T-cell (primary cell): ENCODE measurements around the gene CORIN. TPM values are rescaled to one million over a fixed set of nuclear protein-coding genes. Genes with fewer than 3 reads are reported as not detected.

Experiments used
- ATAC-seq, 4 experiments: fragments of 200-7000 bp in 3 of 4; fragments of 150-1000 bp in 1 of 4; cut with Tn5 transposase; replicated peaks in 1 of 4; 1 replicate in 3 of 4; 2 replicates in 1 of 4; pipeline ENCODE4 v1.10.0; 2021; ENCODE audit warnings: moderate library complexity in 3 of 4, mild to moderate bottlenecking in 2 of 4, moderate number of reproducible peaks in 1 of 4
- CTCF ChIA-PET, 2 donors: fragments of 300-600 bp; sonication (Branson Sonifier 250); formaldehyde crosslinking; loops; one replicate each; lab custom pipeline; 2022; ENCODE audit warnings: antibody characterized with exemption in 2 of 2; lab: Charles Lee
- POLR2A ChIA-PET, 2 donors: fragments of 300-600 bp; sonication (Branson Sonifier 250); formaldehyde crosslinking; loops; one replicate each; lab custom pipeline; 2022; ENCODE audit warnings: antibody characterized with exemption in 2 of 2; lab: Charles Lee
- DNase-seq, 35 experiments: peaks; one replicate each; pipeline versions ENCODE4 v3.0.0 to v3.0.0-alpha.2; 2013 to 2023
- H3K27ac ChIP-seq: one replicate; pipeline ENCODE4 v1.5.1; 2013; ENCODE audit warnings: low read length
- H3K27me3 ChIP-seq, 2 experiments: replicated peaks in 1 of 2; 1 replicate in 1 of 2; 2 replicates in 1 of 2; pipeline versions ENCODE4 v1.6.1 to v1.7.0; 2013; ENCODE audit warnings: low read length in 1 of 2, mixed read lengths in 1 of 2; ENCODE audit not compliant: control insufficient read depth in 2 of 2, insufficient read depth in 2 of 2; ENCODE audit errors: extremely low read depth in 1 of 2
- H3K36me3 ChIP-seq, 2 donors: 1 replicate in 1 of 2; 2 replicates in 1 of 2; pipeline versions ENCODE4 v1.6.1 to v1.7.0; 2013; ENCODE audit warnings: low read length in 1 of 2; ENCODE audit not compliant: control insufficient read depth in 2 of 2, insufficient read depth in 1 of 2; ENCODE audit errors: extremely low read depth in 1 of 2
- H3K4me1 ChIP-seq, 2 experiments: 1 replicate in 1 of 2; 2 replicates in 1 of 2; pipeline versions ENCODE4 v1.6.1 to v1.7.0; 2013; ENCODE audit warnings: low read length in 2 of 2, mixed read lengths in 1 of 2; ENCODE audit not compliant: insufficient read depth in 2 of 2, control insufficient read depth in 1 of 2; ENCODE audit errors: extremely low read depth in 1 of 2
- H3K4me3 ChIP-seq, 2 donors: 1 replicate in 1 of 2; 2 replicates in 1 of 2; pipeline versions ENCODE4 v1.5.1 to v1.7.0; 2013; ENCODE audit warnings: mild to moderate bottlenecking in 2 of 2, low read length in 1 of 2, moderate library complexity in 1 of 2; ENCODE audit not compliant: control insufficient read depth in 1 of 2; ENCODE audit errors: extremely low read depth in 1 of 2
- H3K9me3 ChIP-seq: 2 replicates; pipeline ENCODE4 v1.7.0; 2013
- H3K27ac Mint-ChIP-seq, 2 donors: one replicate each; pipeline ENCODE4 v1.8.0; 2020 to 2021; ENCODE audit warnings: mild to moderate bottlenecking in 2 of 2, mixed read lengths in 2 of 2
- H3K27me3 Mint-ChIP-seq, 2 donors: one replicate each; pipeline ENCODE4 v1.8.0; 2021 to 2022; ENCODE audit warnings: mixed read lengths in 2 of 2
- H3K36me3 Mint-ChIP-seq: one replicate; pipeline ENCODE4 v1.8.0; 2021; ENCODE audit warnings: mixed read lengths
- H3K4me1 Mint-ChIP-seq, 3 donors: one replicate each; pipeline ENCODE4 v1.8.0; 2020 to 2022; ENCODE audit warnings: mixed read lengths in 3 of 3, mild to moderate bottlenecking in 1 of 3
- H3K4me3 Mint-ChIP-seq, 3 donors: one replicate each; pipeline ENCODE4 v1.8.0; 2020 to 2022; ENCODE audit warnings: mild to moderate bottlenecking in 3 of 3, mixed read lengths in 3 of 3, moderate library complexity in 3 of 3
- H3K9me3 Mint-ChIP-seq, 3 donors: one replicate each; pipeline ENCODE4 v1.8.0; 2020 to 2022; ENCODE audit warnings: mixed read lengths in 3 of 3
- WGBS: methylation state at CpG from one replicate; pipeline ENCODE4 v1.1.5; 2013; ENCODE audit warnings: missing lambda C conversion rate; ENCODE audit not compliant: insufficient coverage; 5-methylcytosine and 5-hydroxymethylcytosine counted together
- total RNA-seq, 35 experiments: library from RNA in 6 of 35; stranded (reverse) in 6 of 35; fragments of 120-200 nt in 1 of 35; gene quantifications; one replicate each; pipeline versions ENCODE4 v1.2.1 to v1.2.4 and lab custom pipeline; 2013 to 2026

The CORIN gene
- total RNA-seq, 5 donors from 2014 or later (not counting 1 experiment from before 2014, with no cell fraction given): 0.44 to 0.86 (median 0.55) TPM; not detected in 1

DNA sequence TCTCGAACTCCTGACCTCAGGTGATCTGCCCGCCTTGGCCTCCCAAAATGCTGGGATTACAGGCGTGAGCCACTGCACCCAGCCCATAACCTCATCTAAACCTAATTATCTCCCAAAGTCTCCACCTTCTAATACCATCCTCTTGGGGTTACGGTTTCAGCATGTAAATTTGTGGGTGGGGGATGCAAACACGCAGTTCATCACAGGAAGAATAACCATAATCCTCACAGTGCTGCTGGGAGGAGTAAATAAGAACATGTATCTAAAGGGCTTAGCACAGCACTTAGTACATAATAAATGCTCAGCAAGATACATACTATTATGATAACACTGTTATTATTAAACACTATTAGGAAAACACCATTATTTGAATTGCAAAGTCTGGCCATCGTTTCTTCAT, 116.4 kb downstream of the CORIN start:
- DNase-seq (no peak), ATAC-seq (no peak)
- Mint-ChIP-seq H3K9me3 (no peaks in the 10 kb centered on the region), H3K27ac (no peak overlapping the region), H3K36me3 (no peaks in the 10 kb centered on the region), H3K4me1 (no peaks in the 10 kb centered on the region), H3K4me3 (no peak overlapping the region), H3K27me3 (peaks cover 32 to 35% of the 10 kb centered on the region in 2 donors)
- Histone ChIP-seq H3K27ac (no peak overlapping the region), H3K4me3 (no peak overlapping the region), H3K4me1 (no peaks in the 10 kb centered on the region), H3K27me3 (peaks cover 0 to 2% of the 10 kb centered on the region in 2 experiments), H3K9me3 (no peaks in the 10 kb centered on the region), H3K36me3 (no peaks in the 10 kb centered on the region)
- ChIA-PET CTCF (no interaction called here), POLR2A (no interaction called here)
- 71% methylated on average over 1 of the region's 6 CpGs for WGBS

DNA sequence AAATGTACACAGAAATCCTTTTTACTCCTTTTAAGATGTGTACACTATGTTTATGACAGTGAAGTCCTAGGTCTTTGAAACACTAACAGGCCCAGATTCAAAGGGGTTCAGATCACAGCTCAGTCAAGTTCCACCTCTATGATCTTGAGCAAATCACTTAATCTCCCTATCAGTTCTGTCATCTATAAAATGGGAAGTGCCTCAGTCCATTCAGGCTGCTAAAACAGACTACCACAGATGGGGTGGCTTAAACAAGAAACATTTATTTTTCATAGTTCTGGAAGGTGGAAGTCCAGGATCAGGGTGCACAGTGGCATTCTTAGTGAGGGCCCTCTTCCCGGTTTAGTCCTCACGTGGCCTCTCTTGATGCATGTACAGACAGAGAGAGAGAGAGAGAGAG, 117.1 kb downstream of the CORIN start:
- CTCF ChIA-PET: no interaction called here
- peaks cover 0 to 2% of the 10 kb centered on the region in 2 experiments for H3K27me3 ChIP-seq
- no peak for DNase-seq
- H3K36me3 Mint-ChIP-seq: no peaks in the 10 kb centered on the region
- no peak for ATAC-seq
- H3K27me3 Mint-ChIP-seq: peaks cover 31 to 33% of the 10 kb centered on the region in 2 donors
- no CpG with 5 or more reads among the region's 2 CpGs for WGBS
- no peaks in the 10 kb centered on the region for H3K4me1 Mint-ChIP-seq
- no peak overlapping the region for H3K27ac ChIP-seq
- POLR2A ChIA-PET: no interaction called here
- H3K4me3 Mint-ChIP-seq: no peak overlapping the region
- no peak overlapping the region for H3K4me3 ChIP-seq
- no peaks in the 10 kb centered on the region for H3K4me1 ChIP-seq
- no peak overlapping the region for H3K27ac Mint-ChIP-seq
- H3K9me3 Mint-ChIP-seq: no peaks in the 10 kb centered on the region
- no peaks in the 10 kb centered on the region for H3K36me3 ChIP-seq
- no peaks in the 10 kb centered on the region for H3K9me3 ChIP-seq

DNA sequence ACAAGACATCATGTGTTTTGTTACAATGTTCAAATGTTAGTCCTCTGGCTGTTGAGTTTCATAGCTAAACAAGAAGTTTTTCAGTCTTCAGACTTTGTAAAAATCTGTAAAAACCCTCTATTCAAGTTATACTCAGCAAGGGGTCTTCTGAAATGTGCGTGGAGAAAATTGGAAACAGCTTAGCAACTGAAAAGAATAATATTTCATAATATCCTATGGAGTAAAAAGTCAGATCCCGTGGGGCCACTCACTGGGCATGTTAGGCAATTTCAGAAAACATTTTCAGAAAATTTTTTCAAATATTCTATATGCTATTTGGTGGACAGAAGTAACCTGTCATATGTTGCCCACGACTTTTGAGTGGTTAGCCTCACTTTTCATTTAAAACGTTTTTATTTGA, 118.3 kb downstream of the CORIN start:
- H3K9me3 ChIP-seq: no peaks in the 10 kb centered on the region
- ATAC-seq (no peak), DNase-seq (no peak)
- Mint-ChIP-seq H3K27ac (no peak overlapping the region), H3K36me3 (no peaks in the 10 kb centered on the region), H3K27me3 (peaks cover 32 to 39% of the 10 kb centered on the region in 2 donors), H3K4me3 (no peak overlapping the region), H3K4me1 (no peaks in the 10 kb centered on the region), H3K9me3 (no peaks in the 10 kb centered on the region)
- H3K27me3 ChIP-seq: peaks cover 0 to 5% of the 10 kb centered on the region in 2 experiments
- CTCF ChIA-PET: no interaction called here
- no peaks in the 10 kb centered on the region for H3K36me3 ChIP-seq
- H3K4me3 ChIP-seq: no peak overlapping the region
- WGBS: no CpG with 5 or more reads among the region's 4 CpGs
- no peaks in the 10 kb centered on the region for H3K4me1 ChIP-seq
- POLR2A ChIA-PET: no interaction called here
- H3K27ac ChIP-seq: no peak overlapping the region

DNA sequence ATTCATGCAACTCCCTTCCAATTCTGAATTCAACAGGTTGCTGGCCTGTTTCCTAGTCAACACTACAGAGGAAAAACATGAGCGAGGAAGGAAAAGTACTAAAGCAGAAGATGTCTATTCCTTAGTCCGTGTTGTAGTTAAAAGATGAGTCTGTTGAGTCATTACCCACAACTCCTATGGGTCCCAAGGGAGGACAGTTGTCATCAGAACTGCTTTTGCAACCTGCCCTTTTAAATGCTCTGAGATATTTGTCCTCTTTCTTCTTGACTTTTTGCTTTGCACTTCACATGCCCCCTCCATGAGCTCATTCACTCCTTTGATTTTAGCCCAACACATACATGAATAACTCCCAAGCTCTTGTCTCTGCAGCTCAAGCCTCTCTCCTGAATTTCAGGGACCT, 119.2 kb downstream of the CORIN start:
- H3K27ac Mint-ChIP-seq: no peak overlapping the region
- no peaks in the 10 kb centered on the region for H3K4me1 Mint-ChIP-seq
- H3K27ac ChIP-seq: no peak overlapping the region
- peaks cover 0 to 5% of the 10 kb centered on the region in 2 experiments for H3K27me3 ChIP-seq
- POLR2A ChIA-PET: no interaction called here
- no peak overlapping the region for H3K4me3 ChIP-seq
- WGBS: no CpG with 5 or more reads among the region's 2 CpGs
- H3K27me3 Mint-ChIP-seq: peaks cover 32 to 39% of the 10 kb centered on the region in 2 donors
- no peaks in the 10 kb centered on the region for H3K9me3 Mint-ChIP-seq
- H3K4me3 Mint-ChIP-seq: no peak overlapping the region
- H3K36me3 ChIP-seq: no peaks in the 10 kb centered on the region
- H3K9me3 ChIP-seq: no peaks in the 10 kb centered on the region
- no peaks in the 10 kb centered on the region for H3K4me1 ChIP-seq
- DNase-seq (no peak), ATAC-seq (no peak)
- H3K36me3 Mint-ChIP-seq: no peaks in the 10 kb centered on the region
- CTCF ChIA-PET: no interaction called here

DNA sequence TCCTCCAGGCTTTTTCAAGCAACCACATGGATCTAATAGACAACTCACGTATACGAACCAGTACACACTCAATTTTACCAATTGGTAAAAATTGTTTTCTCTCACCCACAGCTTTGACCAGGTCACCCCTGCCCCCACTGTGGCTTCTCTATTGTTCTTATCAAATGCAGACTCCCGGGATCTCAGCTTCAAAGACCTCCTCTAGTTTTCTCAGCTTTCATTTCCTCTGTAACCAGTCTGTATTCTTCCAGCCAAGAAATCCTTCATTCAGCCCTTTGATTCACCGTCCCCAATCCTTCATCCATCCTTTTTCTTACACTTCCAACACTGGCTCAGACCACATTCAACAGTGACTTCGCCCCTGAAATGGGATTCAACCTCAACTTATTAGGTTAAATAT, 120.7 kb downstream of the CORIN start:
- 90% methylated on average over 4 of the region's 5 CpGs for whole genome bisulfite sequencing
- Mint-ChIP-seq H3K9me3 (no peaks in the 10 kb centered on the region), H3K27ac (no peak overlapping the region), H3K4me3 (no peak overlapping the region), H3K36me3 (no peaks in the 10 kb centered on the region), H3K27me3 (peaks cover 27 to 29% of the 10 kb centered on the region in 2 donors), H3K4me1 (no peaks in the 10 kb centered on the region)
- no peak for ATAC-seq
- no peaks in the 10 kb centered on the region for H3K9me3 ChIP-seq
- peaks cover 0 to 6% of the 10 kb centered on the region in 2 experiments for H3K27me3 ChIP-seq
- no peaks in the 10 kb centered on the region for H3K4me1 ChIP-seq
- H3K36me3 ChIP-seq: no peaks in the 10 kb centered on the region
- no peak overlapping the region for H3K27ac ChIP-seq
- DNase-seq: no peak
- ChIA-PET POLR2A (no interaction called here), CTCF (no interaction called here)
- H3K4me3 ChIP-seq: no peak overlapping the region

DNA sequence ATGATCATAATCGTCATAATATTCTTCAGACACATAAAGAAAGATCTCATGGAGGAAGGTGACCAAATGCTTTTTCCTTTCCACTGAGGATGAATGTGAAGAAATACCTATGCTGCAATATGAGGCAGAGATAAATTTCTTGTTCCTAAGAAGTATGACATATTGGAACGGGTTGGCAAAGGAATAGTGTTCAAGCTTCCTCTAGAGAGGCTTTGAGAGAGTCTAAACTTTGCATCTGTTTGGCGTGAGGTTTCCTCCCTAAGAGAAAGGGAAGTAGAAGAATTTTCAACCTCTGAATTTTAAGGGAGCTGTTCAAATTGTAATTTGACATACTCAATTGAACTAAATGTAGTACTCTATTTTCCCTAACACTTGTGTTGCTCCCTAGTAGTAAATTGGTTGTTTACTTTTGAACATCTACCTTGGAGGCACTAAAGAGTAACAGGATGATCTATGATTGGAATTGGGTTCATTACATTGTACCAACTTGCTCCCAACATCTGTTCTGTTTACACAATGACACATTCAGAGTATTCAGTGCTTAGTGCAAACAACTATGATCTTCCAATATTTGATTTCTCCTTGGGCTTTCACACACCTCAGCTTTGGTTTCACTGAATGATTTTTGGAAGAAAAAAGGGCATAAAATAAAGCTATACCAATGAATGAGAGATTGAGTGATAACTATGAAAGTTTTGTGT, 122.0 kb downstream of the CORIN start:
- Mint-ChIP-seq H3K4me3 (no peak overlapping the region), H3K27ac (no peak overlapping the region), H3K4me1 (no peaks in the 10 kb centered on the region), H3K36me3 (no peaks in the 10 kb centered on the region), H3K9me3 (no peaks in the 10 kb centered on the region), H3K27me3 (peaks cover 30 to 33% of the 10 kb centered on the region in 2 donors)
- POLR2A ChIA-PET: no interaction called here
- H3K9me3 ChIP-seq: no peaks in the 10 kb centered on the region
- H3K27ac ChIP-seq: no peak overlapping the region
- H3K4me1 ChIP-seq: no peaks in the 10 kb centered on the region
- H3K4me3 ChIP-seq: no peak overlapping the region
- no peaks in the 10 kb centered on the region for H3K36me3 ChIP-seq
- CTCF ChIA-PET: interaction anchor here in 1 of 2 donors (0.6 kb wide), 1 partner anchor 654 kb away, joined by 3 read pairs; no protein-coding TSS in a partner anchor
- H3K27me3 ChIP-seq: peaks cover 0 to 7% of the 10 kb centered on the region in 2 experiments
- no CpG with 5 or more reads among the region's 3 CpGs for WGBS
- DNase-seq (no peak), ATAC-seq (no peak)
